Skeletal muscle cell (primary cell): Measurements from ENCODE around the gene MTRR.

ENCODE experiments used
- DNase-seq: peaks from one replicate; pipeline ENCODE4 v3.0.0-alpha.2; 2010; ENCODE audit warnings: low read depth
- H3K4me3 ChIP-seq: 2 replicates; pipeline ENCODE4 v1.5.1; 2011; ENCODE audit warnings: low read depth, mild to moderate bottlenecking, control low read depth, low read length, moderate library complexity

Gene MTRR

GRCh38 chr5:7930011-7930410 is 61.1 kb downstream of the MTRR start:
- DNase-seq, result no peak
- H3K4me3 ChIP-seq, result no peak overlapping the region

GRCh38 chr5:7941692-7942091 is 72.7 kb downstream of the MTRR start:
- no peak overlapping the region for H3K4me3 ChIP-seq
- DNase-seq, result no peak

- H3K4me3 ChIP-seq, result no peak overlapping the region
- DNase-seq, result no peak
Measured at GRCh38 chr5:7947301-7947700, 78.4 kb downstream of the MTRR start.
